Measurements from ENCODE around the gene NOX3. TPM values are rescaled to one million over a fixed set of nuclear protein-coding genes. Genes with fewer than 3 reads are reported as not detected.

NOX3 gene
- total RNA-seq, 1 experiment from 2014 or later, result not detected

GRCh38 chr6:155398221-155398620, 57.4 kb downstream of the NOX3 start:
- Mint-ChIP-seq H3K27ac (no peak overlapping the region), H3K27me3 (ENCODE audit: low read depth) (no peaks in the 10 kb centered on the region), H3K36me3 (ENCODE audit: insufficient read depth in 1 of 3, low read depth in 3 of 3) (no peaks in the 10 kb centered on the region), H3K4me3 (no peak overlapping the region), H3K9me3 (no peaks in the 10 kb centered on the region), H3K4me1 (no peaks in the 10 kb centered on the region)
- Histone ChIP-seq H3T11ph (ENCODE audit: low read length) (no peak overlapping the region), H2BK120ac (ENCODE audit: low read depth, low read length, poor library complexity, severe bottlenecking) (no peak overlapping the region), H3K79me2 (ENCODE audit: insufficient read depth, low read length) (no peaks in the 10 kb centered on the region), H3K9ac (ENCODE audit: extremely low read depth, insufficient read length, low read length) (no peak overlapping the region), H3K56ac (ENCODE audit: insufficient read length, low read depth, low read length) (no peak overlapping the region), H4K5ac (ENCODE audit: insufficient read length, low read depth, low read length) (no peak overlapping the region), H2AFZ (ENCODE audit: low read length) (no peak overlapping the region), H4K20me1 (ENCODE audit: control insufficient read depth, insufficient read depth, insufficient read length) (no peaks in the 10 kb centered on the region), H4K91ac (ENCODE audit: insufficient read length, low read depth, low read length) (no peak overlapping the region), H2BK20ac (ENCODE audit: low read depth, low read length, poor library complexity, severe bottlenecking) (no peak overlapping the region), H3K27ac (ENCODE audit: insufficient read length, low read depth, low read length) (no peak overlapping the region), H3K4me1 (ENCODE audit: insufficient read depth, low read length) (no peaks in the 10 kb centered on the region), H3K9me3 (ENCODE audit: control insufficient read depth, low read depth, low read length) (no peaks in the 10 kb centered on the region), H3K23ac (ENCODE audit: insufficient read length, low read depth, low read length) (no peak overlapping the region), H2BK12ac (ENCODE audit: insufficient read length, low read depth, low read length) (no peak overlapping the region), H2BK5ac (ENCODE audit: insufficient read length, low read length) (no peak overlapping the region), H3K27me3 (ENCODE audit: insufficient read depth, low read length) (no peaks in the 10 kb centered on the region), H3K18ac (ENCODE audit: insufficient read length, low read depth, low read length) (no peak overlapping the region), H2BK15ac (ENCODE audit: low read depth, low read length) (no peak overlapping the region), H4K8ac (replicated peaks; ENCODE audit: insufficient read length, low read depth, low read length) (no peak overlapping the region), H3K4me2 (ENCODE audit: insufficient read depth, insufficient read length, low read length) (no peak overlapping the region), H3K23me2 (ENCODE audit: insufficient read length, low read depth, low read length, poor library complexity, severe bottlenecking) (no peaks in the 10 kb centered on the region), H3K14ac (ENCODE audit: insufficient read depth, low read length) (no peak overlapping the region), H3K79me1 (ENCODE audit: insufficient read depth, low read depth, low read length, poor library complexity, severe bottlenecking) (no peaks in the 10 kb centered on the region), H3K4ac (ENCODE audit: low read depth, low read length) (no peak overlapping the region), H2AK5ac (ENCODE audit: insufficient read length, low read length) (no peak overlapping the region)
- WGBS (ENCODE audit: extremely low coverage, insufficient read length, low lambda C conversion rate), result no CpG with 5 or more reads among the region's 3 CpGs
- TF ChIP-seq, protein P1, sequence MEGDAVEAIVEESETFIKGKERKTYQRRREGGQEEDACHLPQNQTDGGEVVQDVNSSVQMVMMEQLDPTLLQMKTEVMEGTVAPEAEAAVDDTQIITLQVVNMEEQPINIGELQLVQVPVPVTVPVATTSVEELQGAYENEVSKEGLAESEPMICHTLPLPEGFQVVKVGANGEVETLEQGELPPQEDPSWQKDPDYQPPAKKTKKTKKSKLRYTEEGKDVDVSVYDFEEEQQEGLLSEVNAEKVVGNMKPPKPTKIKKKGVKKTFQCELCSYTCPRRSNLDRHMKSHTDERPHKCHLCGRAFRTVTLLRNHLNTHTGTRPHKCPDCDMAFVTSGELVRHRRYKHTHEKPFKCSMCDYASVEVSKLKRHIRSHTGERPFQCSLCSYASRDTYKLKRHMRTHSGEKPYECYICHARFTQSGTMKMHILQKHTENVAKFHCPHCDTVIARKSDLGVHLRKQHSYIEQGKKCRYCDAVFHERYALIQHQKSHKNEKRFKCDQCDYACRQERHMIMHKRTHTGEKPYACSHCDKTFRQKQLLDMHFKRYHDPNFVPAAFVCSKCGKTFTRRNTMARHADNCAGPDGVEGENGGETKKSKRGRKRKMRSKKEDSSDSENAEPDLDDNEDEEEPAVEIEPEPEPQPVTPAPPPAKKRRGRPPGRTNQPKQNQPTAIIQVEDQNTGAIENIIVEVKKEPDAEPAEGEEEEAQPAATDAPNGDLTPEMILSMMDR (conservative IDR thresholded peaks at IDR 0.05), result no peak
- DNase-seq, result no peak
